Fibroblast of peridontal ligament (primary cell): Measurements from ENCODE around the gene OTOF.

Experiments used
- DNase-seq: peaks from one replicate; pipeline ENCODE4 v3.0.0-alpha.2; 2010; ENCODE audit errors: extremely low read depth

The OTOF gene

GRCh38 chr2:26500406-26500805 lies 22.5 kb upstream of the OTOF start:
- DNase-seq = no peak

- DNase-seq = no peak
Observed at GRCh38 chr2:26495705-26496297, 17.9 kb upstream of the OTOF start.

DNA sequence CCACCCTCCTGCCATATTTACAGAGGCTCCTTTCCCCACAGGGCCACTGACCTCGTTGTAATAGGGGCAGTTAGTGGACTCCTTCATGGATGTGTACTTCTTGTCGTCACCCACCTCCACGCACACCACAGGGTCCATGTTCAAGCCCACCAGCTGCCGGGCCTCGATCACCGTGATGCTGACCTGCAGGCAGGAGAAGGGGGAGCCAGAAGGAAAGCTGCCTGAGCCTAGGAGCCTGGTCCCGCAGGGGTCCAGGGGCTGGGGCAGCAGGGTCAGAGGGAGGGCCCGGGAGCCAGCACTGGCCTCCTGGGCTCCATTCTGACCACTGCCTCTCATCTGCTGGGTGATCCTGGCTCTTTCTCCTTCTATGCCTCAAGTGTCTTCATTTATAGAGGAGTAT lies 17.0 kb upstream of the OTOF start:
- no peak for DNase-seq

GRCh38 chr2:26494199-26494598 lies 16.3 kb upstream of the OTOF start:
- no peak for DNase-seq

DNA sequence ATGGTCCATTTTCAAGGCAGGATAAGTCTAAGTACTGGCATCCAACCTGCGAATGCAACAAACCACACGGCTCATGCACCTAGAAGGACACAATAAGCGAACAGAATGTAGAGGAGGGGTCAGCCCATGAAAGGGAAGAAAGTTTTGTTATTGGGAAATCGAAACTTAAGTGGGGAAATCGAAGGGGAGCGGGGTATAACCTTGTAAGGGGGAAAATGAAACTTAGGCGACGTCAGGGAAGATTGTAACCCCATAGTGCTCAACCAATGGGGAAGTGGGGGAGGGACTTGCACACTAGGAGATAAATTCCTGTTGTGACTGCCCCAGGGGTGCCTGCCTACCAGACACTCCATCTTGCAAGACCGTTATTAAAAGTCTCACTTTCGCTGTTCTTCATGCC lies 15.6 kb upstream of the OTOF start:
- DNase-seq = no peak

DNA sequence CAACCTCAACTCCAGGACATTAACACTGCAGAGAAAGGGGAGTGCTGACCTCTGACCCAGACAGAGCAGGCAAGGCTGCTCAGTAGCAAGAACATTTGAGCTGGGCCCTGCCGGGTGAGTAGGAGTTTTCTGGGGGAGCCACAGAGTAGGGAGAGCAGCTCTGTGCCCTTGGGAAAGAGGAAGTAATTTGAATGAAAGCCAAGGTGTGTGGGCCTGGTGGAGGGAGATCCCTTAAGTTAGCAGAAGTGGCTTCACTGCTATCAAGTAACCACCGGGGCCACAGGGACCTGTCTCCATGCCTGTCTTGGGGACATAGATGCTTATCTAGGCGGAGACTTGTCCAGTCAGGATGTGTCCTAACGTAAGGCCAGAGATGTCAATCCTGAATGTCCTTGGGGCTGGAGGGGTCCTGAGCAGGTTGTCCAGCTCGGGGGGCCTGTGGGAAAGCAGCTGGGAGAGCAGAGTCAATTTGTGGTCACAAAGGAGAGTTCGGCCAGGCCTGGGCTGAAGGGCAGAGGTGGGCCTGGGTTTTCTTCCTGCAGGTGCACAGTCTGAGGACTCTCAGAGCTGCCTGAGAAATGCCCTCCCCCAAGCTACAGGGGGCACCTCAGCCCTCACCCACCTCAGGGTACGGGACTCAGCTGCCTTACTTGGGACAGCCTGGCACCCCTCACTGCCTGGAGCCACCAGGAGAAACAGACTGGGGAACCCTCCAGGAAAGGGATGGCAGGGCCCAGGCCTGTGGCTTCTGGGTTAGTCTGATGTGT lies 15.0 kb upstream of the OTOF start:
- DNase-seq = no peak

- DNase-seq = no peak
Observed at GRCh38 chr2:26491563-26492167, 13.7 kb upstream of the OTOF start.

DNA sequence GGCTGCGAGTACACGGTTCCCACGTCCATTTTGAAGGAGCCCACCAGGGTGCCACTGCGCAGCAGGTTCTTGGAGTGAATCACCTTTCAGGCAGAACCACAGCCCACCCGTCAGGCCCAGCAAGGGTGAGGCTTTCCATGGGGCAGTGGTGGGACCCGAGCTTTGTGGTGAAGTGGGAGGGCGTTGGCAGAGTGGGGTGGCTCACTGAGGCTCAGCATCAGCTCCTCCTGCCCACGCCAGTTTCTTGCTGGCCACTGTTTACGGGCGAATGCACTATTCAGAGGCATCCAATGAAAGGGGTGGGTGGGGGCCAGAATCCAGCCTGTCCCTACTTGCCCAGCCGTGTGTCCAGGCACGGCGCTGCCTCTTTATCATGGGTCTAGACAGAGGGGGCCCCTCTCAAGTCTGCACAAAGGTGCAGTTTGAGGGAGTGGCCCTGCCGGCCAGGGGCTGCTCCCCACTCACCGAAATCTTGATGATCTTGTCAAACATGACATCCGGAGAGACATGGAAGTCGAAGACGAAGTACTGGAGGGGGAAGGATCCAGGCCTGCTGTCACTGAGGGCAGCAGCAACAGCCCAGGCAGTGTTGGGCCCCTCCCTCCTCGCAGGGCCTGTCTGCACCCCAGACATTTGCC lies 11.4 kb upstream of the OTOF start:
- DNase-seq = no peak

- DNase-seq = no peak
Observed at GRCh38 chr2:26488463-26489212, 10.7 kb upstream of the OTOF start.

- DNase-seq = no peak
Observed at GRCh38 chr2:26487192-26487591, 9.3 kb upstream of the OTOF start.

DNA sequence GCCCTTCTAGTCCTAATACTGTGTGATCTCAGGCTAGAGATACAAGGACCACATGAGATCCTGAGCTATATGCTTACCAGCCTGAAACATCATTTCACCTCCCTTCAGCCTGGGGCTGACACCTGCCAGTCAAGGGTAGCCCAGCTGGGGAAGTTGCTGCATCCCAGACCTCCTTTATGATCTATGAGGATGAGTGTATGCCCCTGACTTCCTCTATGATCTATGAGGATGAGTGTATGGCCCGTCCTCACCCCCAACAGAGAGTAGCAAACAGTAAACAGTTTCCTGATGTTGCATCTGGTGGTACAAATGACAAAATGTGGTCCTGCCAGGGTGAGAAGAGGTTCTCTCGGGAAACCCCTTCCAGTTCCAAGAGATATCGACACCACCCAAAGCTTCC lies 8.9 kb upstream of the OTOF start:
- no peak for DNase-seq

GRCh38 chr2:26485725-26486418 lies 7.9 kb upstream of the OTOF start:
- DNase-seq = no peak

GRCh38 chr2:26485099-26485498 lies 7.2 kb upstream of the OTOF start:
- no peak for DNase-seq

GRCh38 chr2:26484579-26484978 lies 6.7 kb upstream of the OTOF start:
- DNase-seq = no peak

DNA sequence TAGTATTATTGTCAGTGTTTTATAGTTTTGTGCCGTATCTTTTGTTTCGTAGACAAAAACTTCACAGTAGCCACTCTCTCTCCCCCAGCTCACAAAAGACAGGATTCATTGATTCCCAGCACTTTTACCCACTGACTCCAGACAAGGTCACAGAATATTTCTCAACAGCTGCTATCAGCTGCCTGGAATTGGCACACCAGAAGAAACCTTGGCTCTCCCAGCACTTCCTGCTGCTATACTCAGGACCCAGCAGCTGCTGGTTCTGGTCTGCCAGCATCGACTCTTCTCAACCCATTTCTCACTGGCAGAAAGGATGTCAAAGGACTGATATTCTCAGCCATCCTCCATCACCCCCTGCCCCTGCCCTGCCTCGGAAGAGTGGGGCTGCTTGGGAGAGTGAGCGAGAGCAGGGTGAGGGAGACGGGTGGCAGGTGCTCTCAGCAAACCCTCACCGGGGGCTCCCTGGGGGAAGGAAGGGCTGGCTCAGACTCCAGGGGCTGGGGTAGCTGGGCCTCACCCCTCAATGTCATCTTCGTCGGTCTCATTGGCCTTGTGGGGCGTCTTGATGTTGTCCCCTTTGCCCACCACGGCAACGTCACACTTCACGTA lies 6.1 kb upstream of the OTOF start:
- peak; percentile 3 for DNase-seq

- no peak for DNase-seq
Observed at GRCh38 chr2:26483516-26483915, 5.6 kb upstream of the OTOF start.

GRCh38 chr2:26483027-26483326 lies 5.1 kb upstream of the OTOF start:
- no peak for DNase-seq

DNA sequence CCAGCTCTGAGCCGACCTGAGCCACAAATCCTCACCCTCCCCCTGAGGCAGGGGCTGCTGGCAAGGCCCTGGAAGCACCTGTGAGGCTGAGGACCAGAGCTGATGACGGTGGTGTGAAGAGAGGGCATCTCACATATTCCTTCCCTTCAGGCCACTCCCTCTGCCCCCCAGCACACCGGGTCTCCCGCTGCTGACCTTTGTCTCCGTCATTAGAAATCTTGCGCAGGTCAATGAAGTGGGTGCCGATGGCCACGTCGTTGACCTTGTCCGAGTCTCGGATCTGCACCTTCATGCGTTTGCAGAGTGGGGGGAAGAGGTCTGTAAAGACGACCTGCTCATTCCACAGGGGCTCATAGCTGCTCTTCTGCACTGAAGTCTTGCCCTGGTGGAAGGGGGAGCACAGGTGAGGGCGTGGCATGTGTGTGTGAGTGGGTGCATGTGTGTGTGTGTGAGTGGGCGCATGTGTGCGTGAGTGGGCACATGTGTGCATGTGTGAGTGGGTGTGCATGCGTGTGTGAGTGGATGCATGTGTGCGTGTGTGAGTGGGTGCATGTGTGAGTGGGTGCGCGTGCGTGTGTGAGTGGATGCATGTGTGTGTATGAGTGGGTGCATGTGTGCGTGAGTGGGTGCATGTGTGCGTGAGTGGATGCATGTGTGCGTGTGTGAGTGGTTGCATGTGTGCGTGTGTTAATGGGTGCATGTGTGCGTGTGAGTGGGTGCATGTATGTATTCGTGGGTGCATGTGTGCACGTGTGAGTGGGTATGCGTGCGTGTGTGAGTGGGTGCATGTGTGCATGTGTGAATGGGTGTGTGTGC lies 4.5 kb upstream of the OTOF start:
- DNase-seq = no peak

DNA sequence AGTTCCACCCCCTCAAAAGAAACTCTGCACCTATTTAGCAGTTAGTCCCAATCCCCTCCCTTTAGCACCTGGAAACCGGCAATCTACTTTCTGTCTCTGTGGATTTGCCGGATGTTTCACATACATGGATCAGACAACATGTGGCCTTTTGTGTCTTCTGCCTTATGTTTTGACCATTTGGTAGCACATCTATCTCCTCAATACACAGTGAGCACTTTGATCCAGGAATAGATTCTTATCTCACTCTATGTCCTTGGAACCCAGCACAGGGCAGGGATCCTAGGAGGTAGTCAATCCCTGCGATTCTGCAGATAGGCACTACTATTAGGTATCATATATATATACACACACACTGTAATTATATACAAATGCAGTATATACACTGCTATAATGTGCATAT lies 3.8 kb upstream of the OTOF start:
- DNase-seq = no peak
